HFFc6 (cell line): ENCODE results near the gene VWA3A. TPM values are rescaled to one million over a fixed set of nuclear protein-coding genes. Genes with fewer than 3 reads are reported as not detected.

Source experiments
- DNase-seq: peaks from one replicate; pipeline ENCODE4 v3.0.0-alpha.2; 2018
- H3K27ac Mint-ChIP-seq: 2 replicates; pipeline ENCODE4 v1.8.0; 2020; ENCODE audit warnings: mild to moderate bottlenecking, mixed read lengths
- H3K27me3 Mint-ChIP-seq: 2 replicates; pipeline ENCODE4 v1.8.0; 2021; ENCODE audit warnings: mild to moderate bottlenecking, moderate library complexity, mixed read lengths; ENCODE audit not compliant: insufficient read depth
- H3K36me3 Mint-ChIP-seq: 2 replicates; pipeline ENCODE4 v1.8.0; 2021; ENCODE audit warnings: low read depth, mixed read lengths
- H3K4me1 Mint-ChIP-seq: 2 replicates; pipeline ENCODE4 v1.8.0; 2020; ENCODE audit warnings: low read depth, mixed read lengths
- H3K4me3 Mint-ChIP-seq: 2 replicates; pipeline ENCODE4 v1.8.0; 2020; ENCODE audit warnings: mild to moderate bottlenecking, moderate library complexity, mixed read lengths
- H3K9me3 Mint-ChIP-seq: 2 replicates; pipeline ENCODE4 v1.8.0; 2020; ENCODE audit warnings: mild to moderate bottlenecking, mixed read lengths
- CTCF ChIP-seq: fragments of 200-600 bp; sonication (generic); IDR thresholded peaks from 2 replicates; pipeline ENCODE4 v1.5.0; 2021; ENCODE audit warnings: antibody characterized with exemption, mild to moderate bottlenecking
- total RNA-seq, 6 experiments: library from RNA; stranded (reverse); fragmentation: NEBNext Ultra II Directional; extraction: Animal tissue kit (Norgen Biotek cat#: 25700); gene quantifications; 2 replicates in 1 of 6; 3 replicates in 5 of 6; pipeline ENCODE4 v1.2.3, GENCODE V29; 2021

VWA3A gene
- total RNA-seq, 6 experiments from 2014 or later = 0.09 to 0.41 TPM; not detected in 4

GRCh38 chr16:22132801-22133200 lies 40.5 kb downstream of the VWA3A start:
- H3K4me1 Mint-ChIP-seq = no peaks in the 10 kb centered on the region
- no peak overlapping the region for H3K4me3 Mint-ChIP-seq
- no peak for DNase-seq
- no peak overlapping the region for H3K27ac Mint-ChIP-seq
- no peaks in the 10 kb centered on the region for H3K9me3 Mint-ChIP-seq
- no peak for TF ChIP-seq CTCF
- peaks cover 27% of the 10 kb centered on the region for H3K27me3 Mint-ChIP-seq
- no peaks in the 10 kb centered on the region for H3K36me3 Mint-ChIP-seq

- Mint-ChIP-seq H3K27me3 (peaks cover 38% of the 10 kb centered on the region), H3K27ac (no peak overlapping the region), H3K4me3 (no peak overlapping the region), H3K36me3 (no peaks in the 10 kb centered on the region), H3K9me3 (no peaks in the 10 kb centered on the region), H3K4me1 (no peaks in the 10 kb centered on the region)
- TF ChIP-seq CTCF = no peak
- DNase-seq = no peak
These were observed 46.1 kb downstream of the VWA3A start for GRCh38 chr16:22138482-22138881.

GRCh38 chr16:22139008-22139407 lies 46.7 kb downstream of the VWA3A start:
- no peaks in the 10 kb centered on the region for H3K9me3 Mint-ChIP-seq
- H3K4me1 Mint-ChIP-seq = no peaks in the 10 kb centered on the region
- TF ChIP-seq CTCF = no peak
- no peaks in the 10 kb centered on the region for H3K36me3 Mint-ChIP-seq
- H3K27ac Mint-ChIP-seq = no peak overlapping the region
- no peak for DNase-seq
- H3K27me3 Mint-ChIP-seq = peaks cover 43% of the 10 kb centered on the region
- no peak overlapping the region for H3K4me3 Mint-ChIP-seq

- no peaks in the 10 kb centered on the region for H3K9me3 Mint-ChIP-seq
- H3K4me3 Mint-ChIP-seq = no peak overlapping the region
- no peak for DNase-seq
- H3K27ac Mint-ChIP-seq = no peak overlapping the region
- no peaks in the 10 kb centered on the region for H3K36me3 Mint-ChIP-seq
- no peaks in the 10 kb centered on the region for H3K4me1 Mint-ChIP-seq
- H3K27me3 Mint-ChIP-seq = peaks cover 49% of the 10 kb centered on the region
- TF ChIP-seq CTCF = no peak
These were observed 47.4 kb downstream of the VWA3A start for GRCh38 chr16:22139732-22140131.

GRCh38 chr16:22141767-22142166 lies 49.4 kb downstream of the VWA3A start:
- H3K36me3 Mint-ChIP-seq = no peaks in the 10 kb centered on the region
- peaks cover 46% of the 10 kb centered on the region for H3K27me3 Mint-ChIP-seq
- H3K27ac Mint-ChIP-seq = no peak overlapping the region
- no peaks in the 10 kb centered on the region for H3K4me1 Mint-ChIP-seq
- TF ChIP-seq CTCF = peak; percentile 75
- peak; percentile 28 for DNase-seq
- no peaks in the 10 kb centered on the region for H3K9me3 Mint-ChIP-seq
- H3K4me3 Mint-ChIP-seq = no peak overlapping the region

DNA sequence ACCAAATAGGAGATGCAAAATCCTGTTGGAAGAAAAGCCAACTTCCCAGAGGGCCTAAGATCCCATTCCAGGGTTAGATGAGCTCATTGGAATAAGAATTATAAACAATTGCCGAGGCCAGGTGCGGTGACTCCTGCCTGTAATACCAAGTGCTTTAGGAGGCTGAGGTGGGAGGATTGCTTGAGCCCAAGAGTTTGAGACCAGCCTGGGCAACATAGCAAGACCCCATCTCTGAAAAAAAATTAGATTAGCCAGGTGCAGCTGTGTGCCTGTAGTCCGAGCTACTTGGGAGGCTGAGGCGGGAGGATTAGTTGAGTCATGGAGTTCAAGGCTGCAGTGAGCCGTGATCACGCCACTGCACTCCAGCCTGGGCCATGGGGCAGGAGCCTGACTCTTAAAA lies 52.2 kb downstream of the VWA3A start:
- DNase-seq = no peak
- Mint-ChIP-seq H3K4me3 (no peak overlapping the region), H3K27me3 (peaks cover 45% of the 10 kb centered on the region), H3K9me3 (no peaks in the 10 kb centered on the region), H3K36me3 (no peaks in the 10 kb centered on the region), H3K4me1 (no peaks in the 10 kb centered on the region), H3K27ac (no peak overlapping the region)
- TF ChIP-seq CTCF = no peak
